Cardiac fibroblast (primary cell): ENCODE data around the gene METAP1D.

Source experiments
- DNase-seq, 2 donors: peaks; one replicate each; pipeline versions ENCODE4 v3.0.0 to v3.0.0-alpha.2; 2010; ENCODE audit warnings: low read depth in 2 of 2
- H3K4me3 ChIP-seq, 2 donors: replicated peaks in 1 of 2; 1 replicate in 1 of 2; 2 replicates in 1 of 2; pipeline ENCODE4 v1.5.1; 2011; ENCODE audit warnings: low read depth in 2 of 2, low read length in 2 of 2, mild to moderate bottlenecking in 2 of 2, moderate library complexity in 1 of 2
- CTCF ChIP-seq: IDR thresholded peaks from one replicate; pipeline ENCODE4 v1.5.1; 2011; ENCODE audit warnings: low read depth, mild to moderate bottlenecking, low read length, inconsistent platforms

The METAP1D gene

DNA sequence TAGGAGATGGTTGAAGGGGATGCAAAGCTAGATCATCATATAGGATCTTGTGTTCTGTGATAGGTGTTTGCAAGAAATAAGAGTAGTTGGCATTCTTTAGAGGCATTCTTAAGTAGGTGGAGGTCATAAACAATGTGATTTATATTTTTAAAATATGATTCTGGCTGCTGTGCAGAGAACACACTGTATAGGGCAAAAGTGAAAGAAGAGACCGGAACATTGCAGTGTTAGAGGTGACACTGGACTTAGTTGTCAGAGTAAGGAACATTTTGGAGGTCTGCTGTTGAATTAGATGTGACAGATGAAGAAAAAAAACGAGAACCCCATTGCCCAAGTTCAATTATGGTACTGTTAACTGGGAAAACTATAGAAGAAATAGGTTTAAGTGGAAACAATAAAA, 39.8 kb upstream of the METAP1D start:
- no peak overlapping the region for H3K4me3 ChIP-seq
- DNase-seq, result no peak
- no peak for TF ChIP-seq CTCF

DNA sequence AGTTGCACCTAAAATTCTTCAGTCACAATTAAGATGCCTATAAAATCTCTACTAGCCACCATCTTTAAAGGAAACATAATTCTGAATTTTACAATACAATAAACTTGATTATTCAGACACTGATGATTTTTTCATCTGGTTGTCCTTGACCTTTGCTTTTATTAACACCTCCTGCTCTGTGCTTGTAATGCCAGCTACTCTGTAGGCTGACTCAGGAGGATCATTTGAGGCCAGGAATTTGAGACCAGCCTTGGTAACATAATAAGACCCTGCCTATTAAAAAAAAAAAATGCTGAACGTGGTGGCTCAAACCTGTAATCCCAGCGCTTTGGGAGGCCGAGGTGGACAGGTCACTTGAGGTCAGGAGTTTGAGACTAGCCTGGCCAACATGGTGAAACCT, 39.2 kb upstream of the METAP1D start:
- TF ChIP-seq CTCF, result no peak
- no peak for DNase-seq
- H3K4me3 ChIP-seq, result no peak overlapping the region

- no peak overlapping the region for H3K4me3 ChIP-seq
- no peak for DNase-seq
- no peak for TF ChIP-seq CTCF
Measured at GRCh38 chr2:171963198-171963597, 36.6 kb upstream of the METAP1D start.

DNA sequence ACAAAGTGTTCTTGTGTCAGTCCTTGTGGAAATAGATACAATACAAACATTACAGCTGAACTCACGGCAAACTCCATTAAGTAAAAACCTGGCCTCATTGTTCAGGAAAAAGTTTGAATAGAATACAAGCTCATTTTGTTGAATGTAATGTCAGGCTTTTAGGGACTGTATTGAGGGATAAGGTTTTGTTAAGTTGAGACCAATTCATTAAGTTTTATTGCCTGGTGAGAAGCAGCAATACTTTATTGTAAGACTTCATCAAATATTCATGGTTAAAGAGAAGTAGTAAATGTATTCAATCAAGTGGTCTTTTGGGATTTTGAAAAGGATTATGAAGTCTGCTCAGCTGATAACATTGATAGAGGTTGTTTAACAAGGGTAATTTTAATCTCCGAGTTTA, 35.4 kb upstream of the METAP1D start:
- DNase-seq, result no peak
- no peak for TF ChIP-seq CTCF
- H3K4me3 ChIP-seq, result no peak overlapping the region

DNA sequence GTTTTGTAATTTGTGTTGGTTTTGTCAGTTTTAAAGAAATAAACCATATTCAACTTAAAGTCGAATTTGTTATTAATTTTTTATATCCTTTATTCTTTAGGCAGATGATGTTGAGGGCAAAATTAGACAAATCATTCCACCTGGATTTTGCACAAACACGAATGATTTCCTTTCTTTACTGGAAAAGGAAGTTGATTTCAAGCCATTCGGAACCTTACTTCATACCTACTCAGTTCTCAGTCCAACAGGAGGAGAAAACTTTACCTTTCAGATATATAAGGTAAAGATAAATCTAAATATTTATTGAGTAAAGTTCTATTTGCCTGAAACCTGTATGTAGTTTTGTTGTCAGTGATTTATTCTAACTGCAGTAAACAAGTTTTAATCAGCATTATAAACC, 34.5 kb upstream of the METAP1D start:
- H3K4me3 ChIP-seq, result no peak overlapping the region
- no peak for DNase-seq
- no peak for TF ChIP-seq CTCF

- no peak for DNase-seq
- TF ChIP-seq CTCF, result no peak
Measured at GRCh38 chr2:171965661-171966060, 34.1 kb upstream of the METAP1D start.

GRCh38 chr2:171966235-171966634, 33.5 kb upstream of the METAP1D start:
- no peak for DNase-seq
- no peak for TF ChIP-seq CTCF
- H3K4me3 ChIP-seq, result no peak overlapping the region

More at GRCh38 chr2:171965661-171966060, 34.1 kb upstream of the METAP1D start:
- no peak overlapping the region for H3K4me3 ChIP-seq
